ENCODE data around the gene DAD1.

DNA sequence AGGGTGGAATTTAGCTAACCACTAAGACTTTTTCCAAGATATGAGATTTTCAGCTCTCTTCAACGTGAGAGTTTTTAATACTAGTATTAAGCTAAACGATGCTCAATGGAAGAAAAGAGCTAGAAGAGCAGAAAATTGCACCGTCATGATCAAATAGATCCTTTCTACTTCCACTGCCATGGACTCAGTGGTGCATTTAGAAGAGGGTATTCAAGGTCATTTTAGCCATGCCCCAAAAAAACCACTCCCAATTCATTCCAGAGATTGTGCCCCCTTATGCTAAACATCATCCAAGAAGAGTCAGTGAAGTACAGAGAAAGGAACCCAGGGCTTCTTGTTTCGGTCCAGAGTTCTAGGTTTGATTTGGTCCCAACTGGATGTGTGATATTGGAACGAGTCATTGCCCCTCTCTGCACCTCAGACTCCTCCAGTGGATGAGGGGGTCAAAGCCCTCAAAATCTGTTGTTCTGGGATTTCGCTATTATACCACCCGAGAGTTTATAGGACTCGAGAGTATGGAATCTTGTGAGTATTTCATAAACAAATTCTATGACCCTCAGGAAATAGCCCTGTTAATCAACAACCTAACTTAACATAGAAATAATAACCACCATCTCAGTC is 55.2 kb downstream of the DAD1 start:
- TF ChIP-seq CTCF (conservative IDR thresholded peaks at IDR 0.05) = no peak
- no peak for TF ChIP-seq EZH2 (IDR thresholded peaks at IDR 0.05; ENCODE audit: low read depth)
